MCF 10A (cell line): ENCODE measurements around the gene CHRNE. TPM values are rescaled to one million over a fixed set of nuclear protein-coding genes. Genes with fewer than 3 reads are reported as not detected.

ENCODE experiments used
- Bru-seq: library from RNA; stranded (reverse); fragments of 400-500 nt; gene quantifications from one replicate; lab custom pipeline; 2021; lab: Mats Ljungman, UMichigan
- BruChase-seq, 2 experiments: library from RNA; stranded (reverse); fragments of 400-500 nt; gene quantifications; one replicate each; lab custom pipeline; 2021; lab: Mats Ljungman, UMichigan
- BruUV-seq: library from RNA; stranded (reverse); fragments of 400-500 nt; replicated peaks from 2 replicates; lab custom pipeline; 2021; lab: Mats Ljungman, UMichigan
- CTCF ChIA-PET: fragments of 300-600 bp; sonication (Branson Sonifier 250); formaldehyde crosslinking; extraction: SDS; loops from one replicate; lab custom pipeline; 2021; ENCODE audit warnings: antibody characterized with exemption, inconsistent platforms; lab: Yijun Ruan, JAX
- POLR2A ChIA-PET: fragments of 300-600, 350-650 bp; sonication (Branson Sonifier 250); formaldehyde crosslinking; extraction: SDS; loops from one replicate; lab custom pipeline; 2020; ENCODE audit warnings: antibody characterized with exemption, inconsistent platforms; lab: Yijun Ruan, JAX
- DNase-seq: peaks from one replicate; pipeline ENCODE4 v3.0.0-alpha.2; 2018; ENCODE audit not compliant: unreplicated experiment
- H3K27ac Mint-ChIP-seq: one replicate; pipeline ENCODE4 v1.8.0; 2022; ENCODE audit warnings: mild to moderate bottlenecking, low read depth, mixed read lengths; ENCODE audit not compliant: unreplicated experiment
- H3K27me3 Mint-ChIP-seq: one replicate; pipeline ENCODE4 v1.8.0; 2022; ENCODE audit warnings: mixed read lengths; ENCODE audit not compliant: insufficient read depth, unreplicated experiment
- H3K36me3 Mint-ChIP-seq: one replicate; pipeline ENCODE4 v1.8.0; 2022; ENCODE audit warnings: mild to moderate bottlenecking, moderate library complexity, mixed read lengths; ENCODE audit not compliant: insufficient read depth, unreplicated experiment
- H3K4me1 Mint-ChIP-seq: one replicate; pipeline ENCODE4 v1.8.0; 2022; ENCODE audit warnings: mixed read lengths; ENCODE audit not compliant: insufficient read depth, unreplicated experiment
- H3K4me3 Mint-ChIP-seq: one replicate; pipeline ENCODE4 v1.8.0; 2022; ENCODE audit warnings: mild to moderate bottlenecking, moderate library complexity, mixed read lengths; ENCODE audit not compliant: unreplicated experiment
- H3K9me3 Mint-ChIP-seq: one replicate; pipeline ENCODE4 v1.8.0; 2022; ENCODE audit warnings: mixed read lengths; ENCODE audit not compliant: unreplicated experiment
- CTCF ChIP-seq: fragments of 200-600 bp; IDR thresholded peaks from one replicate; pipeline ENCODE4 v1.8.0; 2022; ENCODE audit warnings: antibody characterized with exemption, mild to moderate bottlenecking; ENCODE audit not compliant: unreplicated experiment
- intact Hi-C: fragments of 100-400 bp; cut with micrococcal nuclease; formaldehyde crosslinking; loops from 2 replicates; pipeline ENCODE4 v1.14.1; 2022
- long read RNA-seq: library from polyadenylated mRNA; stranded (forward); transcript quantifications from one replicate; pipeline ENCODE4 v2.0.0, GENCODE V29; 2022
- total RNA-seq: library from RNA; stranded (reverse); gene quantifications from 2 replicates; pipeline ENCODE4 v1.2.3, GENCODE V29; 2022

Gene CHRNE
- total RNA-seq = not detected in 2 replicates
- Bru-seq, nascent RNA = percentile 44 among the genes with signal in this experiment
- BruChase-seq, experiment 1, labeled RNA remaining after a 6-hour chase = percentile 62 among the genes with signal in this experiment
- percentile 56 among the genes with signal in this experiment for BruChase-seq, experiment 2, labeled RNA remaining after a 2-hour chase
- long read RNA-seq, partial matches to known transcripts = 0 of 1 reads
- long read RNA-seq, other reads (novel, unspliced or antisense) = 1 of 1 reads

- Mint-ChIP-seq H3K9me3 (no peaks in the 10 kb centered on the region), H3K36me3 (peaks cover 40% of the 10 kb centered on the region), H3K4me1 (peaks cover 17% of the 10 kb centered on the region), H3K4me3 (peak within 1 kb of the TSS; percentile 13), H3K27me3 (no peaks in the 10 kb centered on the region), H3K27ac (peak within 1 kb of the TSS; percentile 71)
- TF ChIP-seq CTCF = peak; percentile 66
- BruUV-seq = no TSS peak
- POLR2A ChIA-PET = interaction anchor here (0.6 to 4.5 kb wide), 10 partner anchors 8 to 167 kb away, joined by 3 to 25 read pairs (median 4); partner anchors contain the start of genes CXCL16, GLTPD2, PFN1 and RNF167
- DNase-seq = peak; percentile 87
- intact Hi-C loops = loop anchor here (1.0 to 10.0 kb wide), 4 partner anchors 116 to 1532 kb away; partner anchors contain the start of genes AIPL1 and MED11
- CTCF ChIA-PET = interaction anchor here (0.6 to 4.2 kb wide), 17 partner anchors 8 to 193 kb away, joined by 3 to 38 read pairs (median 3); partner anchors contain the start of gene C17orf114
Measured at GRCh38 chr17:4903051-4903818, at the start of gene CHRNE. CHRNE (minus strand) TSS chr17:4903098; CDS start chr17:4903063, 35 bp downstream.

- POLR2A ChIA-PET = interaction anchor here (0.7 to 21.5 kb wide), 5 partner anchors 12 to 46 kb away, joined by 3 to 639 read pairs (median 4); partner anchors contain the start of genes INCA1, KIF1C, RNF167 and SLC25A11
- H3K27me3 Mint-ChIP-seq = no peaks in the 10 kb centered on the region
- H3K4me3 Mint-ChIP-seq = peak overlapping the region; percentile 74
- H3K27ac Mint-ChIP-seq = peak overlapping the region; percentile 74
- BruUV-seq = no TSS peak
- CTCF ChIA-PET = interaction anchor here (0.7 to 1.3 kb wide), 3 partner anchors 11 to 440 kb away, joined by 3 read pairs; no protein-coding TSS in a partner anchor
- no peak for DNase-seq
- peaks cover 20% of the 10 kb centered on the region for H3K36me3 Mint-ChIP-seq
- peaks cover 17% of the 10 kb centered on the region for H3K4me1 Mint-ChIP-seq
- no peak for TF ChIP-seq CTCF
- intact Hi-C loops = no loop called here
- no peaks in the 10 kb centered on the region for H3K9me3 Mint-ChIP-seq
Measured at GRCh38 chr17:4951486-4951885, 48.6 kb upstream of the CHRNE start.

- Mint-ChIP-seq H3K4me3 (peak within 1 kb of the TSS; percentile 74), H3K4me1 (peaks cover 23% of the 10 kb centered on the region), H3K9me3 (no peaks in the 10 kb centered on the region), H3K27me3 (no peaks in the 10 kb centered on the region), H3K27ac (peak within 1 kb of the TSS; percentile 74), H3K36me3 (peaks cover 27% of the 10 kb centered on the region)
- no peak for TF ChIP-seq CTCF
- no peak for DNase-seq
- CTCF ChIA-PET = interaction anchor here (0.6 to 0.7 kb wide), 3 partner anchors 12 to 441 kb away, joined by 3 read pairs; no protein-coding TSS in a partner anchor
- intact Hi-C loops = no loop called here
- BruUV-seq = no TSS peak
- POLR2A ChIA-PET = interaction anchor here (0.6 to 21.5 kb wide), 7 partner anchors 9 to 229 kb away, joined by 3 to 639 read pairs (median 4); partner anchors contain the start of genes RNF167, SLC25A11 and SPAG7
Measured at GRCh38 chr17:4950746-4951204, 47.9 kb upstream of the CHRNE start, which contains the start of gene ENO3. ENO3 (plus strand) TSS chr17:4951119; CDS start chr17:4951830, 711 bp downstream.
